Naive thymus-derived CD4-positive, alpha-beta T cell (primary cell): ENCODE data around the gene VGLL1. TPM values are rescaled to one million over a fixed set of nuclear protein-coding genes. Genes with fewer than 3 reads are reported as not detected.

Experiments used
- ATAC-seq: fragments of 150-1000 bp; cut with Tn5 transposase; 2 replicates; pipeline ENCODE4 v1.10.0; 2021; ENCODE audit warnings: mild to moderate bottlenecking, moderate library complexity
- CTCF ChIA-PET: fragments of 350-600 bp; sonication (Branson Sonifier 250); formaldehyde crosslinking; loops from one replicate; lab custom pipeline; 2021; ENCODE audit warnings: antibody characterized with exemption; lab: Charles Lee
- POLR2A ChIA-PET: fragments of 350-600 bp; sonication (Branson Sonifier 250); formaldehyde crosslinking; loops from one replicate; lab custom pipeline; 2021; ENCODE audit warnings: antibody characterized with exemption, inconsistent platforms; lab: Charles Lee
- DNase-seq, 9 donors: peaks; one replicate each; pipeline versions ENCODE4 v3.0.0 to v3.0.0-alpha.2; 2020 to 2022; ENCODE audit warnings: mixed read lengths in 1 of 9
- H3K27ac ChIP-seq: one replicate; pipeline ENCODE4 v1.7.0; 2013; ENCODE audit warnings: mild to moderate bottlenecking, low read depth, low read length, moderate library complexity
- H3K27me3 ChIP-seq, 2 donors: one replicate each; pipeline ENCODE4 v1.7.0; 2013; ENCODE audit warnings: low read length in 2 of 2, mild to moderate bottlenecking in 2 of 2, moderate library complexity in 2 of 2; ENCODE audit not compliant: control insufficient read depth in 2 of 2, insufficient read depth in 2 of 2
- H3K36me3 ChIP-seq, 3 experiments: 1 replicate in 2 of 3; 2 replicates in 1 of 3; pipeline ENCODE4 v1.7.0; 2013; ENCODE audit warnings: low read length in 3 of 3, mild to moderate bottlenecking in 3 of 3, moderate library complexity in 1 of 3; ENCODE audit not compliant: insufficient read depth in 3 of 3, control insufficient read depth in 2 of 3
- H3K4me1 ChIP-seq, 2 donors: one replicate each; pipeline ENCODE4 v1.7.0; 2013; ENCODE audit warnings: low read length in 2 of 2, mild to moderate bottlenecking in 2 of 2, moderate library complexity in 1 of 2; ENCODE audit not compliant: control insufficient read depth in 2 of 2, insufficient read depth in 2 of 2
- H3K4me3 ChIP-seq: 2 replicates; pipeline ENCODE4 v1.7.0; 2013; ENCODE audit warnings: mild to moderate bottlenecking, low read length
- H3K9me3 ChIP-seq, 3 experiments: 1 replicate in 2 of 3; 2 replicates in 1 of 3; pipeline ENCODE4 v1.7.0; 2013; ENCODE audit warnings: low read length in 3 of 3; ENCODE audit not compliant: control insufficient read depth in 2 of 3
- H3K27ac Mint-ChIP-seq, 9 donors: one replicate each; pipeline ENCODE4 v1.8.0; 2020 to 2022; ENCODE audit warnings: mixed read lengths in 9 of 9, mild to moderate bottlenecking in 8 of 9, moderate library complexity in 5 of 9, inconsistent platforms in 2 of 9
- H3K27me3 Mint-ChIP-seq, 5 donors: one replicate each; pipeline ENCODE4 v1.8.0; 2021 to 2022; ENCODE audit warnings: mixed read lengths in 5 of 5, mild to moderate bottlenecking in 1 of 5
- H3K36me3 Mint-ChIP-seq, 5 donors: one replicate each; pipeline ENCODE4 v1.8.0; 2020 to 2022; ENCODE audit warnings: mixed read lengths in 5 of 5, mild to moderate bottlenecking in 3 of 5, inconsistent platforms in 1 of 5
- H3K4me1 Mint-ChIP-seq, 7 donors: one replicate each; pipeline ENCODE4 v1.8.0; 2020 to 2022; ENCODE audit warnings: mixed read lengths in 7 of 7, mild to moderate bottlenecking in 3 of 7, inconsistent platforms in 1 of 7
- H3K4me3 Mint-ChIP-seq, 10 donors: one replicate each; pipeline ENCODE4 v1.8.0; 2020 to 2022; ENCODE audit warnings: mild to moderate bottlenecking in 10 of 10, mixed read lengths in 10 of 10, moderate library complexity in 6 of 10, inconsistent platforms in 2 of 10
- H3K9me3 Mint-ChIP-seq, 11 donors: one replicate each; pipeline ENCODE4 v1.8.0; 2020 to 2022; ENCODE audit warnings: mixed read lengths in 11 of 11, mild to moderate bottlenecking in 4 of 11, inconsistent platforms in 1 of 11, moderate library complexity in 1 of 11
- intact Hi-C, 2 donors: fragments of 100-400 bp; cut with micrococcal nuclease; formaldehyde crosslinking; loops; one replicate each; pipeline ENCODE4 v1.15.1; 2023
- polyA plus RNA-seq, 2 donors: library from polyadenylated mRNA; unstranded; fragments of 300-500 nt; fragmentation: Illumina TruSeq; gene quantifications; one replicate each; pipeline ENCODE4 v1.2.3, GENCODE V29; 2021
- total RNA-seq, 6 experiments: library from RNA in 5 of 6; stranded (reverse) in 5 of 6; gene quantifications; 1 replicate in 5 of 6; 2 replicates in 1 of 6; pipeline ENCODE4 v1.2.3 and lab custom pipeline; 2021 to 2026

VGLL1 gene
- total and polyA plus RNA-seq, 7 experiments from 2014 or later = not detected

DNA sequence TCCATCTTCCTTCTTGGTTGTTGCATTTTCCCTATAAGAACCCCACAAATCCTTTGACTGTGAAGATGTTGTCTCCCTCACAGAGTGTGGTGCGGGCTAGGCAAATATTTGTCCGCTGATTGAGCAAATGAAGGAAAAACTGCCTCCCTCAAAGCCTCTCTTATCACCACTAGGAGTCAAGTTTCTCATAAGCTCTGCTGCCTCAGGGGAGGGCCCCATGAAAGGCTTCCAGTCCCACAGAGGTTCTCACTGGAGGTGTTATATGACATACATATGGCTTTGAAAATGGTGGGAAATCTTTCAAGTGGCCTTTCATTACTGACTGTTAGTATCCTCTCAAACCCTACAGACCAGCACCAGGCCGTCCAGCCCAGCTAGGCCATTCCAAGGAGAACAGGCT is 9.3 kb downstream of the VGLL1 start:
- ChIA-PET POLR2A (no interaction called here), CTCF (no interaction called here)
- peaks cover 0 to 3% (median 0%) of the 10 kb centered on the region in 5 donors for H3K36me3 Mint-ChIP-seq
- H3K4me3 Mint-ChIP-seq = no peak overlapping the region
- Histone ChIP-seq H3K9me3 (no peaks in the 10 kb centered on the region), H3K36me3 (no peaks in the 10 kb centered on the region), H3K27me3 (no peaks in the 10 kb centered on the region), H3K4me1 (peaks cover 3 to 20% of the 10 kb centered on the region in 2 donors), H3K27ac (no peak overlapping the region), H3K4me3 (no peak overlapping the region)
- H3K27ac Mint-ChIP-seq = no peak overlapping the region
- intact Hi-C loops = no loop called here
- ATAC-seq = no peak
- H3K27me3 Mint-ChIP-seq = peaks cover 0 to 8% (median 0%) of the 10 kb centered on the region in 5 donors
- no peak for DNase-seq
- no peaks in the 10 kb centered on the region for H3K9me3 Mint-ChIP-seq
- H3K4me1 Mint-ChIP-seq = peaks cover 2 to 40% (median 28%) of the 10 kb centered on the region in 7 donors

DNA sequence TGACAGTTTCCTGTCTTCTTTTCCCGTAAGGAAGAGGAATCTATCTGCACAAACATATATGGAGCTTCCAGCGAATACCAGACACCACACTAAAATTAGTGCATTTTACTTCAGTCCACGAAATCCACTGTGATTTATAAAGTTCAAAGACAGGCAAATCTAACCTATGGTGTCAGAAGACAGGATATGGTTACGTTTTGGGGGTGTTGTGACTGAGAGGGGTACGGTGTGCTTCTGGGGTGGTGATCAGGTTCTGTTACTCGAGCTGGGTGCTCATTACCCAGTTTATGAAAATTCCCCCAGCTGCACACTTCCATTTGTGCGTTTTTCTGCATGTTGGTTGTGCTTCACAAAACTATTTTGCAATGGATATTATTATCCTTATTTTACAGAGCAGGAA is 10.3 kb downstream of the VGLL1 start:
- DNase-seq = peak in 5 of 9 donors; percentile 2 to 30 (median 9)
- peak; percentile 36 for ATAC-seq
- peaks cover 0 to 3% (median 0%) of the 10 kb centered on the region in 5 donors for H3K36me3 Mint-ChIP-seq
- no peaks in the 10 kb centered on the region for H3K27me3 ChIP-seq
- peak overlapping the region in 6 of 9 donors; percentile 17 to 63 (median 46) for H3K27ac Mint-ChIP-seq
- POLR2A ChIA-PET = interaction anchor here (0.6 kb wide), 1 partner anchor 310 kb away, joined by 4 read pairs; no protein-coding TSS in a partner anchor
- H3K4me1 Mint-ChIP-seq = peaks cover 2 to 50% (median 38%) of the 10 kb centered on the region in 7 donors
- H3K4me3 ChIP-seq = no peak overlapping the region
- peaks cover 0 to 6% (median 0%) of the 10 kb centered on the region in 5 donors for H3K27me3 Mint-ChIP-seq
- no peaks in the 10 kb centered on the region for H3K9me3 Mint-ChIP-seq
- H3K4me3 Mint-ChIP-seq = peak overlapping the region in 2 of 10 donors; percentile 21 to 54
- intact Hi-C loops = no loop called here
- no peaks in the 10 kb centered on the region for H3K9me3 ChIP-seq
- no peak overlapping the region for H3K27ac ChIP-seq
- H3K36me3 ChIP-seq = no peaks in the 10 kb centered on the region
- CTCF ChIA-PET = no interaction called here
- peaks cover 11 to 30% of the 10 kb centered on the region in 2 donors for H3K4me1 ChIP-seq

DNA sequence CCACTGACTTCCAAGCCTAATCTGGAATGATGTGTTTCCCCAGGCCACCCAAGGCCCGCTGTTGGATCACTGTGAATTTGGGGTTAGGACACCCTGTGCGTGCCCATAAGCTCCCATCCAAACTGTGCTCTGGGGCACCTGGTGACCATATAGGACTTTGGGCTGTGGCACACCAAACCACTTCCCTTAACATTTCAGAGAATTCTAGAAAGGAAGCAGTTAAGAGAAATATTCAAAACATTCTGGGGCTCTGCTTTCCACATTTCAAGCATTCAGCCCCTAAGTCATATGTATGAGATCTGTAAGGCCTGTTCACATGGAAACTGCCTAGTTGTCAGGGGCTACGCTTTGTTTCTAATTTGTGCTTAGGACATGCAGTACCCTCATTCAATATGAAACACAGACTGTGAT is 14.4 kb downstream of the VGLL1 start:
- DNase-seq (peak in 4 of 9 donors; percentile 3 to 20 (median 14)), ATAC-seq (peak; percentile 14)
- peak overlapping the region; percentile 30 to 91 (median 79) for H3K27ac Mint-ChIP-seq
- intact Hi-C loops = loop anchor here in 1 of 2 donors (2.0 kb wide), 1 partner anchor 50 kb away; the partner anchor contains the start of gene HTATSF1
- no peaks in the 10 kb centered on the region for H3K36me3 Mint-ChIP-seq
- H3K4me3 Mint-ChIP-seq = peak overlapping the region in 5 of 10 donors; percentile 14 to 65 (median 36)
- H3K4me1 Mint-ChIP-seq = peaks cover 7 to 51% (median 43%) of the 10 kb centered on the region in 7 donors
- peaks cover 11 to 33% of the 10 kb centered on the region in 2 donors for H3K4me1 ChIP-seq
- H3K27me3 Mint-ChIP-seq = no peaks in the 10 kb centered on the region
- no peaks in the 10 kb centered on the region for H3K9me3 ChIP-seq
- ChIA-PET CTCF (no interaction called here), POLR2A (no interaction called here)
- no peak overlapping the region for H3K4me3 ChIP-seq
- peaks cover 0 to 2% (median 0%) of the 10 kb centered on the region in 11 donors for H3K9me3 Mint-ChIP-seq
- H3K27me3 ChIP-seq = no peaks in the 10 kb centered on the region
- peak overlapping the region; percentile 39 for H3K27ac ChIP-seq
- H3K36me3 ChIP-seq = no peaks in the 10 kb centered on the region

DNA sequence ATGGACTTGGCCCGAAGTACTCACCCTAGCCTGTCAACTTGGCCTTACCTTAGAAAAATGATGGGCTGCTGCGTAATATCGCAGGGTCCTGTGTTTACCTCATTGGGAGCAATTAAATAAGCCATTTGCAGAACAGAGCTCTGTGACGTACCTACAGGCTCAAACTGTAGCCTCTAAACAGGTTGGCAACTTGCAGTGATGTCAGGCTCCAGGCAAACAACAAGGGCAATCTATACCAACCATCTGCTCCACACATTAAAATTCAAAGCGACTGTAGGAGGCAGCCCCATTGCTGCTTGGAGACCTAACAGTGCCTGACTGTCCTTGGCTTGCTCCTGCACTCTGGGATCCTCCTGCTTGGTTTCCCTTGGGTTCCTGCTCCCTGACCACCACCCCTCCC is 17.2 kb downstream of the VGLL1 start:
- peaks cover 7 to 44% (median 33%) of the 10 kb centered on the region in 7 donors for H3K4me1 Mint-ChIP-seq
- Histone ChIP-seq H3K4me1 (peaks cover 8 to 28% of the 10 kb centered on the region in 2 donors), H3K27ac (no peak overlapping the region), H3K4me3 (no peak overlapping the region), H3K9me3 (no peaks in the 10 kb centered on the region), H3K27me3 (no peaks in the 10 kb centered on the region), H3K36me3 (no peaks in the 10 kb centered on the region)
- H3K27ac Mint-ChIP-seq = peak overlapping the region in 2 of 9 donors; percentile 22 to 66
- CTCF ChIA-PET = no interaction called here
- DNase-seq (no peak), ATAC-seq (no peak)
- POLR2A ChIA-PET = no interaction called here
- H3K36me3 Mint-ChIP-seq = no peaks in the 10 kb centered on the region
- intact Hi-C loops = no loop called here
- no peaks in the 10 kb centered on the region for H3K27me3 Mint-ChIP-seq
- H3K4me3 Mint-ChIP-seq = no peak overlapping the region
- H3K9me3 Mint-ChIP-seq = peaks cover 0 to 2% (median 0%) of the 10 kb centered on the region in 11 donors

DNA sequence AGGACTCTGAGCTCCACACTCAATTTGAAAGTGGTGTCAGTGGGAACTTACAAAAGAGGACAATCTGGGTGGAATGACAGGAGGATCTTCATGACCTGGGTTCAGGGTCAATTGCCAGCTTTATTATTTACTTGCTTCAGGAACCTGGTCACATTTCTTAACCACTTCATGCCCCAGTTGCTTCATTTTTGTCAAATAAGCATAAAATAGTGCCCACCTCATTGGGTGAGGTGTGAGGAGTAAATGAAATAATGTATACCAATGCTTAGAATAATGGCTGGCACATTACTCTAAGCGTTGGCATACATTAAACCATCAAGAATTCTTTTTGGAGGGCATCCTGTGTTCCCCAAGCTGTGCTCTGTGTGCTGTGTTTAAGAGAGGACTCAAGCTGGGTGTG is 19.4 kb downstream of the VGLL1 start:
- Histone ChIP-seq H3K27ac (no peak overlapping the region), H3K9me3 (no peaks in the 10 kb centered on the region), H3K27me3 (no peaks in the 10 kb centered on the region), H3K36me3 (no peaks in the 10 kb centered on the region), H3K4me3 (no peak overlapping the region), H3K4me1 (peaks cover 8 to 11% of the 10 kb centered on the region in 2 donors)
- peaks cover 0 to 22% (median 13%) of the 10 kb centered on the region in 7 donors for H3K4me1 Mint-ChIP-seq
- DNase-seq (no peak), ATAC-seq (no peak)
- CTCF ChIA-PET = interaction anchor here (0.6 kb wide), 1 partner anchor 374 kb away, joined by 3 read pairs; no protein-coding TSS in a partner anchor
- H3K27ac Mint-ChIP-seq = no peak overlapping the region
- H3K9me3 Mint-ChIP-seq = peaks cover 0 to 2% (median 0%) of the 10 kb centered on the region in 11 donors
- H3K36me3 Mint-ChIP-seq = no peaks in the 10 kb centered on the region
- POLR2A ChIA-PET = no interaction called here
- no peak overlapping the region for H3K4me3 Mint-ChIP-seq
- intact Hi-C loops = no loop called here
- no peaks in the 10 kb centered on the region for H3K27me3 Mint-ChIP-seq

DNA sequence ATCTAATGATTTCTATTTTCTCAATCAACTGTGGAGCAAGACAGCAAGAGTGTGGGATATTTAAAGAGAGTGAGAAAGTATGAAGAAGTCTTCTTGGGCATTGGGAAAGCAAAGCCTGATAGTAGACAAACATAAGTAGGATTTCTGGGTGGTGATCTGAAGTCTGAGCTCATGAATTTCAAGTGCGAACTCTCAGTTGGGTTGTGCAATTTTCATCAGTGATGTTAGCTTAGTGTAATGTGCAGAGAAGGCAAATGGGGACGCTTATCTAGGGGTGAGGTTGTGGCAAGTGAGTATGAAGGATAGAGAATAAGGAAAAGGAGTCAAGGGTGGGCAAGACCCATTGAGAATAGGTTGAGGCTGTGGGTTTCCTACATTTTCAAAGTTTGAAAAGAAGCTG is 23.7 kb downstream of the VGLL1 start:
- intact Hi-C loops = no loop called here
- Histone ChIP-seq H3K36me3 (no peaks in the 10 kb centered on the region), H3K4me3 (no peak overlapping the region), H3K4me1 (no peaks in the 10 kb centered on the region), H3K9me3 (no peaks in the 10 kb centered on the region), H3K27me3 (no peaks in the 10 kb centered on the region), H3K27ac (no peak overlapping the region)
- CTCF ChIA-PET = interaction anchor here (0.6 kb wide), 1 partner anchor 376 kb away, joined by 3 read pairs; no protein-coding TSS in a partner anchor
- no peak for DNase-seq
- POLR2A ChIA-PET = no interaction called here
- no peak overlapping the region for H3K4me3 Mint-ChIP-seq
- H3K36me3 Mint-ChIP-seq = no peaks in the 10 kb centered on the region
- no peak for ATAC-seq
- no peak overlapping the region for H3K27ac Mint-ChIP-seq
- H3K27me3 Mint-ChIP-seq = peaks cover 0 to 18% (median 0%) of the 10 kb centered on the region in 5 donors
- no peaks in the 10 kb centered on the region for H3K9me3 Mint-ChIP-seq
- H3K4me1 Mint-ChIP-seq = no peaks in the 10 kb centered on the region
